H9 (cell line): ENCODE results near the gene ORMDL2. TPM values are rescaled to one million over a fixed set of nuclear protein-coding genes. Genes with fewer than 3 reads are reported as not detected.

ENCODE experiments used
- DNase-seq: peaks from one replicate; pipeline ENCODE4 v3.0.0-alpha.2; 2017
- H2AFZ ChIP-seq: one replicate; pipeline ENCODE4 v1.6.1; 2013; ENCODE audit warnings: mild to moderate bottlenecking, low read length, control low read depth, moderate library complexity
- H2AK5ac ChIP-seq: 2 replicates; pipeline ENCODE4 v1.6.1; 2013; ENCODE audit warnings: low read length, control low read depth, mixed read lengths; ENCODE audit not compliant: insufficient read length
- H2BK120ac ChIP-seq: one replicate; pipeline ENCODE4 v1.6.1; 2013; ENCODE audit warnings: low read depth, mild to moderate bottlenecking, low read length, control low read depth, inconsistent platforms; ENCODE audit not compliant: poor library complexity, severe bottlenecking
- H2BK12ac ChIP-seq: 2 replicates; pipeline ENCODE4 v1.6.1; 2013; ENCODE audit warnings: low read length, control low read depth, mixed read lengths, low read depth; ENCODE audit not compliant: insufficient read length
- H2BK15ac ChIP-seq: 2 replicates; pipeline ENCODE4 v1.6.1; 2013; ENCODE audit warnings: low read depth, low read length, control low read depth
- H2BK20ac ChIP-seq: one replicate; pipeline ENCODE4 v1.6.1; 2013; ENCODE audit warnings: low read depth, mild to moderate bottlenecking, low read length, control low read depth, inconsistent platforms; ENCODE audit not compliant: poor library complexity, severe bottlenecking
- H2BK5ac ChIP-seq: 2 replicates; pipeline ENCODE4 v1.6.1; 2013; ENCODE audit warnings: low read length, control low read depth, mixed read lengths; ENCODE audit not compliant: insufficient read length
- H3K14ac ChIP-seq: 2 replicates; pipeline ENCODE4 v1.6.1; 2013; ENCODE audit warnings: low read length, control low read depth; ENCODE audit not compliant: insufficient read depth
- H3K18ac ChIP-seq: 2 replicates; pipeline ENCODE4 v1.6.1; 2013; ENCODE audit warnings: low read depth, mild to moderate bottlenecking, mixed read lengths, low read length, control low read depth; ENCODE audit not compliant: insufficient read length
- H3K23ac ChIP-seq: 2 replicates; pipeline ENCODE4 v1.6.1; 2013; ENCODE audit warnings: low read length, control low read depth, mixed read lengths, low read depth; ENCODE audit not compliant: insufficient read length
- H3K23me2 ChIP-seq: 2 replicates; pipeline ENCODE4 v1.6.1; 2013; ENCODE audit warnings: low read depth, mild to moderate bottlenecking, mixed read lengths, low read length, control low read depth; ENCODE audit not compliant: insufficient read length, poor library complexity, severe bottlenecking
- H3K27ac ChIP-seq: 2 replicates; pipeline ENCODE4 v1.5.1; 2013; ENCODE audit warnings: low read length, control low read depth, mixed read lengths, low read depth; ENCODE audit not compliant: insufficient read length
- H3K27me3 ChIP-seq: 2 replicates; pipeline ENCODE4 v1.6.1; 2013; ENCODE audit warnings: low read length, control low read depth, inconsistent platforms; ENCODE audit not compliant: insufficient read depth
- H3K4ac ChIP-seq: 2 replicates; pipeline ENCODE4 v1.6.1; 2013; ENCODE audit warnings: low read depth, mild to moderate bottlenecking, control low read depth, inconsistent platforms, low read length, moderate library complexity
- H3K4me1 ChIP-seq: 2 replicates; pipeline ENCODE4 v1.6.1; 2013; ENCODE audit warnings: low read length, control low read depth, inconsistent platforms; ENCODE audit not compliant: insufficient read depth
- H3K4me2 ChIP-seq: 2 replicates; pipeline ENCODE4 v1.6.1; 2013; ENCODE audit warnings: low read length, control low read depth, mixed read lengths; ENCODE audit not compliant: insufficient read length, insufficient read depth
- H3K56ac ChIP-seq: 2 replicates; pipeline ENCODE4 v1.6.1; 2013; ENCODE audit warnings: low read depth, mild to moderate bottlenecking, mixed read lengths, low read length, control low read depth; ENCODE audit not compliant: insufficient read length
- H3K79me1 ChIP-seq: 2 replicates; pipeline ENCODE4 v1.6.1; 2013; ENCODE audit warnings: low read depth, mild to moderate bottlenecking, moderate library complexity, low read length, control low read depth, inconsistent platforms; ENCODE audit not compliant: insufficient read depth, poor library complexity, severe bottlenecking
- H3K79me2 ChIP-seq: 2 replicates; pipeline ENCODE4 v1.6.1; 2013; ENCODE audit warnings: low read length, control low read depth, inconsistent platforms; ENCODE audit not compliant: insufficient read depth
- H3K9ac ChIP-seq: 2 replicates; pipeline ENCODE4 v1.6.1; 2013; ENCODE audit warnings: low read length, control low read depth, mixed read lengths; ENCODE audit not compliant: insufficient read length; ENCODE audit errors: extremely low read depth
- H3K9me3 ChIP-seq: one replicate; pipeline ENCODE4 v1.6.1; 2013; ENCODE audit warnings: low read depth, low read length, inconsistent platforms; ENCODE audit not compliant: control insufficient read depth
- H3T11ph ChIP-seq: one replicate; pipeline ENCODE4 v1.6.1; 2013; ENCODE audit warnings: mild to moderate bottlenecking, low read length, control low read depth, inconsistent platforms
- H4K20me1 ChIP-seq: one replicate; pipeline ENCODE4 v1.6.1; 2013; ENCODE audit not compliant: control insufficient read depth, insufficient read length, insufficient read depth
- H4K5ac ChIP-seq: 2 replicates; pipeline ENCODE4 v1.6.1; 2013; ENCODE audit warnings: low read depth, mild to moderate bottlenecking, mixed read lengths, low read length, control low read depth; ENCODE audit not compliant: insufficient read length
- H4K8ac ChIP-seq: replicated peaks from 2 replicates; pipeline ENCODE4 v1.6.1; 2013; ENCODE audit warnings: low read length, control low read depth, mixed read lengths, low read depth; ENCODE audit not compliant: insufficient read length
- H4K91ac ChIP-seq: 2 replicates; pipeline ENCODE4 v1.6.1; 2013; ENCODE audit warnings: low read depth, mild to moderate bottlenecking, moderate library complexity, mixed read lengths, low read length, control low read depth; ENCODE audit not compliant: insufficient read length
- H3K27ac Mint-ChIP-seq, 3 experiments: 2 replicates in 2 of 3; 3 replicates in 1 of 3; pipeline ENCODE4 v1.8.0; 2020 to 2021; ENCODE audit warnings: mixed read lengths in 3 of 3, mild to moderate bottlenecking in 1 of 3, moderate library complexity in 1 of 3
- H3K27me3 Mint-ChIP-seq: 2 replicates; pipeline ENCODE4 v1.8.0; 2021; ENCODE audit warnings: low read depth, mild to moderate bottlenecking, moderate library complexity, mixed read lengths
- H3K36me3 Mint-ChIP-seq, 3 experiments: 2 replicates in 2 of 3; 3 replicates in 1 of 3; pipeline ENCODE4 v1.8.0; 2020 to 2021; ENCODE audit warnings: low read depth in 3 of 3, mixed read lengths in 3 of 3; ENCODE audit not compliant: insufficient read depth in 1 of 3
- H3K4me1 Mint-ChIP-seq, 2 experiments: 2 replicates each; pipeline ENCODE4 v1.8.0; 2020; ENCODE audit warnings: mixed read lengths in 2 of 2
- H3K4me3 Mint-ChIP-seq, 2 experiments: 2 replicates in 1 of 2; 3 replicates in 1 of 2; pipeline ENCODE4 v1.8.0; 2020 to 2021; ENCODE audit warnings: mild to moderate bottlenecking in 2 of 2, mixed read lengths in 2 of 2, moderate library complexity in 1 of 2
- H3K9me3 Mint-ChIP-seq, 2 experiments: 2 replicates in 1 of 2; 3 replicates in 1 of 2; pipeline ENCODE4 v1.8.0; 2020; ENCODE audit warnings: mild to moderate bottlenecking in 2 of 2, mixed read lengths in 2 of 2, moderate library complexity in 1 of 2
- CTCF ChIP-seq: fragments of 200-600 bp; sonication (generic); conservative IDR thresholded peaks from 3 replicates; pipeline ENCODE4 v1.8.0; 2021; ENCODE audit warnings: antibody characterized with exemption, mild to moderate bottlenecking
- WGBS: extraction: QIAGEN DNeasy Blood & Tissue Kit; methylation state at CpG from one replicate; pipeline ENCODE4 v1.1.7; 2013; ENCODE audit warnings: missing lambda C conversion rate, low lambda C conversion rate, mixed read lengths; ENCODE audit not compliant: insufficient read length; ENCODE audit errors: extremely low coverage; 5-methylcytosine and 5-hydroxymethylcytosine counted together
- total RNA-seq: library from RNA; stranded (reverse); gene quantifications from 2 replicates; pipeline ENCODE4 v1.2.1, GENCODE V29; 2021

Gene ORMDL2
- total RNA-seq, 1 experiment from 2014 or later: 51.3 TPM

DNA sequence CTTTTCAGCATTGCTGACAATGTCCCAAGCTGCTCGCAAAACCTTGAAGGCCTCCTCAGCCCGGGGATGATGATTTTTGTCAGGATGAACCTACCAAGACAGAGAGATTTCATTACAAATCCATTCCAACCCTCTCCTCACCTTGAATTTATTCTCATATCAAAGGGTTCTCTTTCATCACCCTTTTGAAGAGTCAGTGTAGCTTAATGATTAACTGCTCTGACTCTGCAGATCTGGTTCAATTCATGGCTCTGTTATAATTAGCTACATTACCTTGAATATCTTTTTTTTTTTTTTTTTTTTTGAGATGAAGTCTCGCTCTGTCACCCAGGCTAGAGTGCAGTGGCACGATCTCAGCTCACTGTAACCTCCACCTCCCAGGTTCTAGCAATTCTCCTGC lies 5.6 kb downstream of the ORMDL2 start:
- no CpG with 5 or more reads among the region's 4 CpGs for WGBS
- H3K27ac ChIP-seq: no peak overlapping the region
- H3K27me3 Mint-ChIP-seq: no peaks in the 10 kb centered on the region
- H4K91ac ChIP-seq: no peak overlapping the region
- no peak overlapping the region for H2BK12ac ChIP-seq
- H3K56ac ChIP-seq: no peak overlapping the region
- H3K4me2 ChIP-seq: no peak overlapping the region
- no peaks in the 10 kb centered on the region for H3K4me1 ChIP-seq
- no peak overlapping the region for H2BK20ac ChIP-seq
- no peak overlapping the region for H3K18ac ChIP-seq
- peaks cover 2% of the 10 kb centered on the region; the same call in 1 of the 2 replicates for H3K79me2 ChIP-seq
- H3K9ac ChIP-seq: no peak overlapping the region
- no peaks in the 10 kb centered on the region for H3K9me3 ChIP-seq
- no peak overlapping the region for H2AFZ ChIP-seq
- no peaks in the 10 kb centered on the region for H3K9me3 Mint-ChIP-seq
- no peak overlapping the region for H2BK120ac ChIP-seq
- H4K20me1 ChIP-seq: no peaks in the 10 kb centered on the region
- peaks cover 2% of the 10 kb centered on the region for H3K79me1 ChIP-seq
- no peaks in the 10 kb centered on the region for H3K27me3 ChIP-seq
- H3K4me1 Mint-ChIP-seq: peaks cover 37 to 38% of the 10 kb centered on the region in 2 experiments
- H3K36me3 Mint-ChIP-seq: peaks cover 31 to 65% (median 60%) of the 10 kb centered on the region in 3 experiments; a peak in 6 of 7 replicates
- peaks cover 6% of the 10 kb centered on the region for H3K23me2 ChIP-seq
- no peak overlapping the region; a peak in 1 of 5 replicates for H3K4me3 Mint-ChIP-seq
- no peak overlapping the region for H2AK5ac ChIP-seq
- no peak overlapping the region for H4K5ac ChIP-seq
- TF ChIP-seq CTCF: no peak
- H2BK15ac ChIP-seq: no peak overlapping the region
- no peak overlapping the region for H3K23ac ChIP-seq
- H3K27ac Mint-ChIP-seq: peak overlapping the region in 1 of 3 experiments; percentile 29; a peak in 2 of 7 replicates
- H2BK5ac ChIP-seq: no peak overlapping the region
- H3K4ac ChIP-seq: no peak overlapping the region
- no peak overlapping the region for H3T11ph ChIP-seq
- H4K8ac ChIP-seq: no peak overlapping the region
- DNase-seq: no peak
- H3K14ac ChIP-seq: no peak overlapping the region
